Stimulated activated CD4-positive, alpha-beta T cell treated with anti-CD3 and anti-CD28 coated beads, Interleukin-1b, Interleukin-23, amount 100 ng/mL, for 48 hours (primary cell): ENCODE results near the gene ETV3.
"Not testable (repeated sequence)": the region's sequence is repeated elsewhere in the genome, so short reads cannot be mapped to it uniquely, and the experiment has no call there.

Experiments used
- DNase-seq: peaks from one replicate; pipeline ENCODE4 v3.0.0-alpha.2; 2020

Gene ETV3

DNA sequence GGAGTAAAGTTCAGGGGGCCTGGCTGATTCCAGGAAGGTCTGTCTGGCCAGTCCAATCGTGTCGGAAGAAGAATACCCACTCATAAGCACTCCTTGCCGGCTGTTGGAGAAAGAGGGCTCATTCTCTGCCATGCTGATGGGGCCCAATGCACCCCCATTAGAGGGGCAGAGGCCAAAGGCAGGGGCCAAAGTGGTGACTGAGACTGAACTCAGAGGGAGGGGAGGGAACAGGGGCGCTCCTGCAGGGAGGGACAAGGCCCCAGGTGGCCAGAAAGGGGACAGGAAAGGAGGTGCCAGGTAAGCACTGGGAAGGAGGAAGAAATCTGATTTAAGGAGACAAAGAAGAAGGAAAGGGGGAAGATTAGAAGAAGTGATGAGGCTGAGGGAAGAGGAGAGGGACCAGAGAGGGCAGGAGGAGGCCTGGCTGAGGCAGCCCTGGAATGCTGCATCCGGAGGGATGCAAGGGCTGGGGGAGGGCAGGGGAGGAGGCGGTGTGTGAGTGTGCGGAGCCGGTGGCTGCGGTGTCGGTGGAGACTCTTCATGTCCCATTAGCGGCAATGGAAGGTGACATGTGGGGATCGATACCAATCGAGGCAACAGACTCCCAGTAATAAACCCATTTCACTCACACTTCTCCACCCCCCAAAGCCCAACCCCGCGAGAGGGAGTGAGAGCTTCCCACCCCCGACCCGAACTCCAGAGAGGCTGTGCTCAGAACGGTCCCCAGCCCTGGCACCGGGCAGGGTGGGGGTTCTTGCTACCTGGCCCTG lies 26.6 kb downstream of the ETV3 start:
- no peak for DNase-seq

- no peak for DNase-seq
Observed at GRCh38 chr1:157110686-157111085, 27.5 kb downstream of the ETV3 start.

- DNase-seq, result no peak
Observed at GRCh38 chr1:157110003-157110402, 28.2 kb downstream of the ETV3 start.

- DNase-seq, result no peak
Observed at GRCh38 chr1:157108448-157108847, 29.7 kb downstream of the ETV3 start.

- no peak for DNase-seq
Observed at GRCh38 chr1:157107702-157108101, 30.5 kb downstream of the ETV3 start.

- DNase-seq, result no peak
Observed at GRCh38 chr1:157106813-157107189, 31.4 kb downstream of the ETV3 start.

GRCh38 chr1:157105988-157106812 lies 32.0 kb downstream of the ETV3 start:
- DNase-seq, result peak; percentile 56

DNA sequence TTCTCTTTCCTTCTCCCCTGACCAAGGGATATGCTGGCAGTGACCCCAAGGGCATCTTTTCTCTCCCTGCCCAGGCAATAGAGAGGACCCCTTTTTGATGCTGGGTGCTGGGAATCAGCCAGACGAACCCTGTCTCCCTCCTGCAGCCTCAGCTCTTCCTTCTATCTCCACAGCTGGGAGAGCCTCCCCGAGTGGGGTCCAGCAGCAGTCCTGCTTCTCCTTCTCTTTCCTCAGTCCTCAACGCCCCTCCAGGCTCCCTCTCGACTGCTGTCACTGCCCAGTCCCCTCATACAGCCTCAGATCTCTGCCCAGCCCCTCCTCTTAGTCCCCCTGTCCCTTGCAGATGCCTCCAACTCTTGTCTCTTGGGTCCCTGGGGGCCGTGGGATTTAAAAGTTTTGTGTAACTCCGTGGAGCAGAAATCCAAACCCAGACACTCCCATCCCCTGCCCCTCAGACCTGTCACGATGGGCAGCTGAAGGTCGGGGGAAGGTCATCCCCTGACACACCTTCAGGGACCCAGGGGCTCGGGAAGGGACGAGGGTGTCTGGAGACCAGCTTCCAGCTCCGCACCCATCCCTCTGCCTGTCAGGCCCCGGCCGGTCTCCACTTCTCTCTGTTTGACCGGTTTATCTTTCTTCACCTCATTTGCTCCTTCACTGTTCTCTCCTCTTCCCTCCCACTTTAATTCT lies 32.8 kb downstream of the ETV3 start:
- DNase-seq, result no peak

DNA sequence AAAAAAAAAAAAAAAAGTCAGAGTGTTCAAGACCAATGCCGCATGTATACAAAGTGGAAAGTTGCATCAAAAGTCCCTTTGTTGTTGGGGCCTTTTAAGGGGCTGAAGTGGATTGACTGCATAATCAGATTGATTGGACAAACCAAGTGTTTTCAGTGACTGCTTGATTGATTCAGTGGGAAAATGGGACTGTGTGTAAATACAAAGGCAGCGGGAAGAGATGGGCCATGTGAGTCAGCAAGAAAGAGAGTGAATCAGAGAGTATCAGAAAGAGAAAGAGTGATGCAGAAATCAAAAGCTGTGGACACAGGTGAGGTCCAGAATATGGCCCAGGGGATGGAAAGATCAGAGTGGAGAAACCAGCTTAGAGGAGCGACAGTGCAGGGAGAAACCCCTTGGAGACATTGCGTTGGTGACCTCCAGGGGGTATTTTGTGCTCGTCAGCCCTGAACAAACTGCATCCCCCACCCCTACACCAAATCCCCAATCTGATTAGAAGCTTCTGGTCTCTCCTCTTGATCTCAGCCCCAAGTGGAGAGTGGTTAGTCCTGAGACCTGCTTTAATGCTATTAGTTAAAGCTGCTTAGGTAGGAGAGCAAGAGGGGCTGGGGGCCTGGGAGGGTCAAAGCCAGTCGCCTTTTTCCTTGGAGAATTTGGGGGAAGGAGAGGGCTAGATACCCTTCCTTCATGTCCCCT lies 33.4 kb downstream of the ETV3 start:
- DNase-seq, result no peak

- no peak for DNase-seq
Observed at GRCh38 chr1:157103268-157103667, 34.9 kb downstream of the ETV3 start.

DNA sequence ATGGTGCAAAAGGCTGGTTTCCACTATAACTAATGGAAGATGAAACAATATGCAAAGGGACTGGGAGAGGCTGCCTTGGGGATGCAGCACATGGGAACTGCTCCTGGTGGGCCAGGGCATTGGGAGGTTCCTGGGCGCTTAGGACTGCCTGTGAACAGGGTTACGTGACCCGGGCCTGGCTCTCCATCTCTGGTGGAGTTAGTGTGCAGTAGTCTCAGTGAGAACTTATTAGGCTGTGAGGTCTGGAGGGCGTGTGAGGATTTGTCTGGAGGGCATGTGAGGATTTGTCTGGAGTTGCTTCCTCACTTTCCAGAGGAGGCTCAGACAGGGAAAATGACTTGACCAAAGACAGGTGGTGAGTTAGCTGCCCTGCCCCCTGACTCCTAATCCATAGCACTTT lies 37.0 kb downstream of the ETV3 start:
- DNase-seq, result no peak

- no peak for DNase-seq
Observed at GRCh38 chr1:157099633-157100009, 38.6 kb downstream of the ETV3 start, which contains the start of gene ETV3L. Gene ETV3L, minus strand, starts transcription at chr1:157099808. Its CDS starts 285 bp downstream, at chr1:157099523.

DNA sequence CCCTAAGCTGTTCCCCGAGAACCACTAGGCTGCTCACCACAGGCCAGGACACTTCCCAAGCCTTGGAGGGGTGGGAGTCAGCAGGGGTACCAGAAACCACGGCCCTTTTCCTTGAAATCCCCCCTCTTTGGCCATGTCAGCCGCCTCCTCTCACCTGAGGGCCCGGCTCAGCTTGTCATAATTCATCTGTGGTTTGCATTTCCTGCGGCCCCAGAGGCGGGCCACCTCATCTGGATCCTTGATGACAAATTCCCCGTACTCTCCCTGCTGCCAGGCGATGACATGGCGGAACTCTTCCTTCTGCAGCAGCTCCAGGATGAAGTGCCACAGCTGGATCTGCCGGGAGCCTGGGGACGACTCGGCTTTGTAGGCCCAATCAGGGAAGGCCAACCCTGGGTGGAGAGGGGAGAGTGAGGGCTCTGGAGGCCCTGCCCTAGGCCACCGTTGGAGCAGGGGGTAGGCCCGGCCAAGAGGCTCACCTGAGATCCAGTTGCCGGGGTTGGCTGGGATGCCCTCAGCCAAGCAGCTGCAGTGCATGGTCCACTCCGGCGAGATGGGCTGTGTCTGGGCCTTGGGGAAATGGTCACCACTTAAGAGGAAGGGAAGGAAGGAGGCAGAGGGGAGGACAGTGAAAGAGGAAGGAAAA lies 39.1 kb downstream of the ETV3 start:
- not testable (repeated sequence) for DNase-seq

DNA sequence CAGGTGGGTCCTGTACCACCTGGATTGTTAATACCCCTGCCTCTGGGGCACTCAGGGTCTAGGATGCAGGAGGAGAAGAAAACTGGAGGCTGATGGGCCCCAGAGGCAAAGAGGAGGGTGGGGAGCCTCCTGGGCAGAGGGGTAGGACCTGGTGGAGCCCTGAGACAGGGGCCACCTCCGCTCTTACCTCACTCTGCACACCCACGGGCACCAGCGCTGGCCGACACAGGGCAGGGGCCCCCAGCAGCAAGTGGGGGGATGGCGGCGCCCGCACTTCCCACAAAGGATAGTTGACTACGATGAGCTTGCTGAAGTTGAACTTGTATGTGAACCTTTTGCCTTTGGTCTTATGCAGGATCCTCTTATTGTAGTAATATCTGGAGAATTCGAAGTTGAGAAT lies 39.7 kb downstream of the ETV3 start:
- no peak for DNase-seq

DNA sequence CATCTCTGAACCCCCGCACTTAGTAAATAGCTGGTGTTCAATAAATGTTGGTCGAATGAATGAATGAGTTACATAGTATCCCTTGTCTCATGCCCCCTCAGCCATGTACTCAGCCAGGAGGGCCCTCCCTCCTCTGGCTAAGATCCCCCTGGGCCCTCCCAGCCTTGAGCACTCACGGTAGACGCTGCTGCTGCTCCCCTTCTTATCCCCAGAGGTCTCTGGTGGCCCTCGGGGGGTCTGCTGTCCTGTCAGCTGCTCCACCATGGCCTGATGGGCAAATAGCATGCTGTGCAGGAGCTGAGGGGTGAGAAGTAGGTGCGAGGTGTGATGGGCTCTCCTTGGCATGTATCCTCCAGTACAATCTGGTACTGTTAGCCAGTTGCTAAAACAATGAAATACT lies 40.5 kb downstream of the ETV3 start:
- DNase-seq, result no peak

GRCh38 chr1:157096881-157097280 lies 41.3 kb downstream of the ETV3 start:
- DNase-seq, result no peak

GRCh38 chr1:157095551-157095950 lies 42.6 kb downstream of the ETV3 start:
- DNase-seq, result no peak

DNA sequence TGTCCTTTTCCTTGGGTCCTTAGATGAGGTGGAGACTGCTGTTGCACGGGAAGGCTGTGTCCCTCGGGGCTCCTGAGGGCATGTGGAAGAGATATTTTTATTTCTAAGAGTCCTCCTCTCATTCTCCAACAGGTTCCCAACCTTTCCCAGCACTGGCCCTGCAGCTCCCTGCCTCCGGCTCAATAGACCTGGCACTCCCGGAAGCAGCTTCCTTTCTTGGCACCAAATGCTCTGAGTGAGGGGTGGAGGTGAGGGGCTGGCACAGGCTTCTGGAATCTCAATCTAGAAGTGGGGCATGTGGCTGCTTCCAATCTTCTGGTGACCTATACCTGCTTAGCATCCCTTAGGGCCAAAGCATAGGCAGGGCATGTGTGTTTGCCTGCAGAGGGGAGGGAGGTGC lies 43.1 kb downstream of the ETV3 start:
- no peak for DNase-seq

DNA sequence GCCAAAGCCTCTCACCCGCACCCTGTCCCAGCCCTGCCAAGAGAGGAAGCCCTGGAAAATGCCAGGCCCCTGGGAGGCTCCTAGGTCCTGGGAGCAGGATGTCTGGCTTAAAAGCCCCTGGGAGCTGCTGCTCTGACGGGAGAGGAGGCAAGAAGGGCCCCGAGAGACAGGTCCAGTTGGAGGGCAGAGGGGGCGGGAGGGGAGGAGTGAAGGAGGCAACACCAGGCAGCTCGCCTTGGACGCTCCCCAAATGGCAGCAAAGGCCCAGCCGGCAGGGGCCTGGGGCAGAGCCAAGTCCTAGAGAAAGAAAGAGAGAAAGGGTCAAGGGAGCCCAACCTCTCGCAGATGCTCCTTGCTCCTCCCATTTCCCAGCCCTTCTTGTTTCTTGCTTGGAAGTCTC lies 45.4 kb downstream of the ETV3 start:
- DNase-seq, result no peak

DNA sequence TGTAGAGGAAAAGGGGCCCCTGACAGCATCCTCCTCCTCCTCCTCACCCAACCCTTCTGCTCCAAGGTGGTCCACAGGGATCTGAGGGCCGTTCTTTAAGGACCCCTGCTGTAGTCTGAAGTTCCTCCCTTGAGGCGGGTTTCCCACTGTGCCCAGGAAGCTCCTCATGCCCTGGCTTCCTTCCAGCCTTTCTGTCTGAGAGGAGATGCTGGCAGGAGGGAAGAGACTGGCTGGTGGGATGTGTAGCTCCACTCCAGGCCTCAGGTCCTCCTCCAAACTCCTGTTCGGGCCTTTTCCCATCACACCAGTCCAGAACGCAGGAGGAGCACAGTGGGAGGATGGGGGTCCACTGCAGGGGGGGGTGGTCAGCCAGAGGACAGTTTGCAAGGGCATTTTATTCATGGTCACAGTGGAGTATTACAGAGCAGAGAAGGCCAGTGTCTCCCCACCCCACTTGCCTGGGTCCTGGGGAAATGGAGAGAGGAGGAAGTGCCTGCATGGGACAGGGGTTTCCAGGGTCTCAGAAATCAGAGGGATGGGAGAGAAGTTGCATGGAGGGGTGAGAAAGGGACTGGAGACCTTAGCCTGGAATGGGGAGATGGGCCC lies 46.4 kb downstream of the ETV3 start:
- DNase-seq, result no peak

DNA sequence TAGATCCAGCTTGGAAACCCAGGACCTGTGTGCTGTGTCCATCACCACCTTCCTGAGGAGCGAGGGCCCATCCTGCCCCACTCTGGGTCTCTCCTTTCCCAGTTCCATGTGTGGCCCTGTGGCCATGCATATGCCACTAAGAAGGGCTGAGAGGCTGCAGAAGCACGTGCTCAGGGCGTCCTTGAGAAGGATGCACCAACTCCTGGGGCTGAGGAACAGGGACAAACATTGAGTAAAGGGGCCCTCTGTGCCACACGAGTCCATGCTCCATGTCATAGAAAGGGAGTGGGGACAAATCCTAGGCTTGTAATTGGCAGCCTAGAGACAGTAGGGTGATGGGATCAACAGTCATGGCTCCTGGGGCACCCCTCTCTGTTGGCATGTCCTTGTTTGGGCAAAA lies 47.0 kb downstream of the ETV3 start:
- no peak for DNase-seq

DNA sequence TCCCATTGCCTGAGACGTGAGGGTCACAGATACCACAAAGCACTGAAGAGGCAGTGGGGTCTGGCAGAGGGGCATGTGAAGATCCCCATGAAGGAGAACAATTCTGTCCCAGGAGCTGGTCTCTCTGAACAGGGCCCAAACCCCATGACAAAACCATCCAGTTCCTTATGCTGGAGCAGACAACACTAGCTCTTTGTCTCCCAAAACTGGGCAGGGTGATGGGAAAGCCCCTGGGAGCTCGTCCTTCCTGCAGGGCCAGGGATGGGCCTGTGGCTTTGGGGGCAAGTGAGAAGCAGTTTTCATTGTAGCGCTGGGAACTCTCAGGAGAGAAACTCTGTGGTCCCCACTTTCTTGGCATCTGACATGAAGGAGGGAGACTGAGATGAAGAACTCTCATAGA lies 47.4 kb downstream of the ETV3 start:
- DNase-seq, result no peak
